ENCODE data around the gene MBNL1. TPM values are rescaled to one million over a fixed set of nuclear protein-coding genes. Genes with fewer than 3 reads are reported as not detected.

The MBNL1 gene
- total RNA-seq, 1 experiment from 2014 or later, result 200 TPM

- no peak overlapping the region for H3K4me3 ChIP-seq (replicated peaks in 1 of 2; ENCODE audit: low read depth in 1 of 2, low read length in 2 of 2)
- peaks cover 99% of the 10 kb centered on the region for H3K79me2 ChIP-seq (ENCODE audit: insufficient read depth, low read length)
- H3K27ac ChIP-seq (ENCODE audit: low read depth, low read length), result peak overlapping the region; percentile 76
- H3K36me3 ChIP-seq (ENCODE audit: control insufficient read depth in 1 of 2, insufficient read depth in 2 of 2, low read length in 2 of 2), result no peaks in the 10 kb centered on the region
- POLR2A ChIA-PET, result no interaction called here
- H3K9me3 ChIP-seq (ENCODE audit: control insufficient read depth in 1 of 2, insufficient read depth in 1 of 2, low read depth in 1 of 2, low read length in 2 of 2), result no peaks in the 10 kb centered on the region
- no TSS peak for BruUV-seq (replicated peaks)
- TF ChIP-seq SP1 (IDR thresholded peaks at IDR 0.05; ENCODE audit: low read depth) (no peak), JUND (IDR thresholded peaks at IDR 0.05) (no peak), ZFX (IDR thresholded peaks at IDR 0.05) (no peak), EZH2 (IDR thresholded peaks at IDR 0.05) (no peak), ELF1 (IDR thresholded peaks at IDR 0.05; ENCODE audit: borderline replicate concordance, low read depth) (no peak), EGR1 (IDR thresholded peaks at IDR 0.05; ENCODE audit: low read depth) (no peak), SIN3A (IDR thresholded peaks at IDR 0.05; ENCODE audit: low read depth) (no peak), CBX3 (IDR thresholded peaks at IDR 0.05; ENCODE audit: low read depth) (no peak), RAD21 (IDR thresholded peaks at IDR 0.05; ENCODE audit: low read depth) (no peak), POLR2AphosphoS5 (IDR thresholded peaks at IDR 0.05; ENCODE audit: low read depth, low read length) (no peak), ATF3 (IDR thresholded peaks at IDR 0.05) (no peak), YY1 (IDR thresholded peaks at IDR 0.05; ENCODE audit: extremely low read depth, insufficient replicate concordance, low read depth, low read length) (no peak), FOSL1 (IDR thresholded peaks at IDR 0.05; ENCODE audit: low read depth) (no peak), EZH2phosphoT487 (IDR thresholded peaks at IDR 0.05; ENCODE audit: borderline replicate concordance) (no peak), ZNF274 (IDR thresholded peaks at IDR 0.05; ENCODE audit: low read depth, low read length) (no peak), TCF7L2 (IDR thresholded peaks at IDR 0.05; ENCODE audit: borderline replicate concordance, extremely low read depth, insufficient read depth, insufficient read length) (no peak)
- TF ChIP-seq, protein P1, sequence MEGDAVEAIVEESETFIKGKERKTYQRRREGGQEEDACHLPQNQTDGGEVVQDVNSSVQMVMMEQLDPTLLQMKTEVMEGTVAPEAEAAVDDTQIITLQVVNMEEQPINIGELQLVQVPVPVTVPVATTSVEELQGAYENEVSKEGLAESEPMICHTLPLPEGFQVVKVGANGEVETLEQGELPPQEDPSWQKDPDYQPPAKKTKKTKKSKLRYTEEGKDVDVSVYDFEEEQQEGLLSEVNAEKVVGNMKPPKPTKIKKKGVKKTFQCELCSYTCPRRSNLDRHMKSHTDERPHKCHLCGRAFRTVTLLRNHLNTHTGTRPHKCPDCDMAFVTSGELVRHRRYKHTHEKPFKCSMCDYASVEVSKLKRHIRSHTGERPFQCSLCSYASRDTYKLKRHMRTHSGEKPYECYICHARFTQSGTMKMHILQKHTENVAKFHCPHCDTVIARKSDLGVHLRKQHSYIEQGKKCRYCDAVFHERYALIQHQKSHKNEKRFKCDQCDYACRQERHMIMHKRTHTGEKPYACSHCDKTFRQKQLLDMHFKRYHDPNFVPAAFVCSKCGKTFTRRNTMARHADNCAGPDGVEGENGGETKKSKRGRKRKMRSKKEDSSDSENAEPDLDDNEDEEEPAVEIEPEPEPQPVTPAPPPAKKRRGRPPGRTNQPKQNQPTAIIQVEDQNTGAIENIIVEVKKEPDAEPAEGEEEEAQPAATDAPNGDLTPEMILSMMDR (IDR thresholded peaks at IDR 0.05 in 2 of 3, conservative IDR thresholded peaks at IDR 0.05 in 1 of 3; ENCODE audit: borderline replicate concordance in 1 of 3, insufficient read depth in 1 of 3, low read depth in 2 of 3, low read length in 2 of 3), result no peak
- TF ChIP-seq, protein P2, sequence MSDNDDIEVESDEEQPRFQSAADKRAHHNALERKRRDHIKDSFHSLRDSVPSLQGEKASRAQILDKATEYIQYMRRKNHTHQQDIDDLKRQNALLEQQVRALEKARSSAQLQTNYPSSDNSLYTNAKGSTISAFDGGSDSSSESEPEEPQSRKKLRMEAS (IDR thresholded peaks at IDR 0.05), result no peak
- TF ChIP-seq, protein P3, sequence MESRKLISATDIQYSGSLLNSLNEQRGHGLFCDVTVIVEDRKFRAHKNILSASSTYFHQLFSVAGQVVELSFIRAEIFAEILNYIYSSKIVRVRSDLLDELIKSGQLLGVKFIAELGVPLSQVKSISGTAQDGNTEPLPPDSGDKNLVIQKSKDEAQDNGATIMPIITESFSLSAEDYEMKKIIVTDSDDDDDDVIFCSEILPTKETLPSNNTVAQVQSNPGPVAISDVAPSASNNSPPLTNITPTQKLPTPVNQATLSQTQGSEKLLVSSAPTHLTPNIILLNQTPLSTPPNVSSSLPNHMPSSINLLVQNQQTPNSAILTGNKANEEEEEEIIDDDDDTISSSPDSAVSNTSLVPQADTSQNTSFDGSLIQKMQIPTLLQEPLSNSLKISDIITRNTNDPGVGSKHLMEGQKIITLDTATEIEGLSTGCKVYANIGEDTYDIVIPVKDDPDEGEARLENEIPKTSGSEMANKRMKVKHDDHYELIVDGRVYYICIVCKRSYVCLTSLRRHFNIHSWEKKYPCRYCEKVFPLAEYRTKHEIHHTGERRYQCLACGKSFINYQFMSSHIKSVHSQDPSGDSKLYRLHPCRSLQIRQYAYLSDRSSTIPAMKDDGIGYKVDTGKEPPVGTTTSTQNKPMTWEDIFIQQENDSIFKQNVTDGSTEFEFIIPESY (IDR thresholded peaks at IDR 0.05; ENCODE audit: extremely low read depth, insufficient replicate concordance, low read length), result no peak
- TF ChIP-seq, protein P4, sequence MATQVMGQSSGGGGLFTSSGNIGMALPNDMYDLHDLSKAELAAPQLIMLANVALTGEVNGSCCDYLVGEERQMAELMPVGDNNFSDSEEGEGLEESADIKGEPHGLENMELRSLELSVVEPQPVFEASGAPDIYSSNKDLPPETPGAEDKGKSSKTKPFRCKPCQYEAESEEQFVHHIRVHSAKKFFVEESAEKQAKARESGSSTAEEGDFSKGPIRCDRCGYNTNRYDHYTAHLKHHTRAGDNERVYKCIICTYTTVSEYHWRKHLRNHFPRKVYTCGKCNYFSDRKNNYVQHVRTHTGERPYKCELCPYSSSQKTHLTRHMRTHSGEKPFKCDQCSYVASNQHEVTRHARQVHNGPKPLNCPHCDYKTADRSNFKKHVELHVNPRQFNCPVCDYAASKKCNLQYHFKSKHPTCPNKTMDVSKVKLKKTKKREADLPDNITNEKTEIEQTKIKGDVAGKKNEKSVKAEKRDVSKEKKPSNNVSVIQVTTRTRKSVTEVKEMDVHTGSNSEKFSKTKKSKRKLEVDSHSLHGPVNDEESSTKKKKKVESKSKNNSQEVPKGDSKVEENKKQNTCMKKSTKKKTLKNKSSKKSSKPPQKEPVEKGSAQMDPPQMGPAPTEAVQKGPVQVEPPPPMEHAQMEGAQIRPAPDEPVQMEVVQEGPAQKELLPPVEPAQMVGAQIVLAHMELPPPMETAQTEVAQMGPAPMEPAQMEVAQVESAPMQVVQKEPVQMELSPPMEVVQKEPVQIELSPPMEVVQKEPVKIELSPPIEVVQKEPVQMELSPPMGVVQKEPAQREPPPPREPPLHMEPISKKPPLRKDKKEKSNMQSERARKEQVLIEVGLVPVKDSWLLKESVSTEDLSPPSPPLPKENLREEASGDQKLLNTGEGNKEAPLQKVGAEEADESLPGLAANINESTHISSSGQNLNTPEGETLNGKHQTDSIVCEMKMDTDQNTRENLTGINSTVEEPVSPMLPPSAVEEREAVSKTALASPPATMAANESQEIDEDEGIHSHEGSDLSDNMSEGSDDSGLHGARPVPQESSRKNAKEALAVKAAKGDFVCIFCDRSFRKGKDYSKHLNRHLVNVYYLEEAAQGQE (IDR thresholded peaks at IDR 0.05; ENCODE audit: low read depth), result no peak
- peak overlapping the region; percentile 35 for H3K4me2 ChIP-seq (ENCODE audit: low read length)
- peaks cover 10% of the 10 kb centered on the region for H4K20me1 ChIP-seq (ENCODE audit: insufficient read depth)
- intact Hi-C loops (cut with micrococcal nuclease), result no loop called here
- no peak overlapping the region for H2AFZ ChIP-seq (ENCODE audit: low read depth, low read length, poor library complexity, severe bottlenecking)
- ATAC-seq, result no peak
- no peaks in the 10 kb centered on the region for H3K27me3 ChIP-seq (ENCODE audit: insufficient read depth, low read length)
- RAD21 ChIA-PET (ENCODE audit: low non-redundant PET in 1 of 2, low total read pairs in 2 of 2, uncharacterized antibody in 2 of 2, unreplicated experiment in 2 of 2), result no interaction called here
- CTCF ChIA-PET, result no interaction called here
- H3K4me1 ChIP-seq (ENCODE audit: control insufficient read depth in 1 of 2, insufficient read depth in 2 of 2, low read length in 2 of 2), result peaks cover 60 to 63% of the 10 kb centered on the region in 2 experiments
- DNase-seq (ENCODE audit: low read depth, low spot score), result no peak
- no peaks in the 10 kb centered on the region for H3K9me2 ChIP-seq (ENCODE audit: insufficient read depth)
- H3K9ac ChIP-seq (ENCODE audit: low read length), result peak overlapping the region; percentile 12; the same call in 1 of the 2 replicates
Observed at GRCh38 chr3:152308475-152308844, 39.7 kb downstream of the MBNL1 start.
